Activated naive CD8-positive, alpha-beta T cell treated with anti-CD3 and anti-CD28 coated beads, Interleukin-2, amount 50 U/mL, for 16 hours (primary cell): Measurements from ENCODE around the gene ATP5MC2.
"Not testable (repeated sequence)": the region's sequence is repeated elsewhere in the genome, so short reads cannot be mapped to it uniquely, and the experiment has no call there.

Experiments used
- DNase-seq: peaks from one replicate; pipeline ENCODE4 v3.0.0-alpha.2; 2020; ENCODE audit warnings: low read depth, low spot score

ATP5MC2 gene

DNA sequence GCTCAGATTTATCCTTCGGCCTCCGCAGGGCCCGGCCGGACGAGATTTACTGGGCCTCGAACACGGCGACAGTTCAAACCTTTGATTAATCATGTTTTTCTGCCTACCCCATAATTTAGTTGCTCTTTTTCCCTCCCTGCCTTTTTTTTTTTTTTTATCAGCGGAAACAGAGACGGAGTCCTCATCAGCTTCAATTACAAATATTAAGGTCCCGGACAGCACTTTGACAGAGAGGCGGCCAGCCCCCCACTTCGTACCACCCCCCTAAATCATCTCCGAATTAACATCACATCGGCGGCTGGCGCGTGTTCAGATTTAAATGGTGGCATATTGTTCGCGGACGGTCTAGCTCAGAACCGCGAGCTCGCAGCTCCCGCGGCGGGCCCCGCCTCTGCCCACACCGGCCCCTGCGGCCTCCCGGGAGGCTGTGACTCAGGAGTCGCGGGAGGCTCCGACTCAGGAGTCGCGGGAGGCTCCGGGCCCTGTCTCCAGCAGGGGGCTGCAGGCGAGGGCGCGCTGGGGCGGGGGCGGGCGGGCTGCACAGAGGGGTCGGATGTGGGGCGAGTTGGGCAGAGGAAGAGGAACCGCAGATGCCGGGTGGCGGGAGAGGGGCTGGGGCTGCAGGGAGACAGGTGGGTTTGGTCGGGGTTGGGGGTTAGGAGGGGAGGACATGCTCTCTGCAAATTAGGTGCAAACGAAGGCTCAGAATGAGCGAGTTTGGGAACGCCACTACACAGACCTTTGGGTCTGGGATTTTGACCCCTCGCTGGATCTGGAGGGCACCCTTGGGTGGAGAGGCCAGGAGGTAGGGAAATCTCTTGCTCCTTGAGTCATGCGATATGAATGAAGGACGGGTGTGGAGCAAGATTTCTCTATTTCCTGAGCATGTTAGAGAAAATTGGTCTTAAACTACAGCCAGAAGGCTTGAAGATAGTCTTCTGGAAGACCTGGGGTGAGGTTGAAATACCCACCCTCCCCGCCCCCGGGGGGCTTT, 19.6 kb upstream of the ATP5MC2 start:
- no peak for DNase-seq

DNA sequence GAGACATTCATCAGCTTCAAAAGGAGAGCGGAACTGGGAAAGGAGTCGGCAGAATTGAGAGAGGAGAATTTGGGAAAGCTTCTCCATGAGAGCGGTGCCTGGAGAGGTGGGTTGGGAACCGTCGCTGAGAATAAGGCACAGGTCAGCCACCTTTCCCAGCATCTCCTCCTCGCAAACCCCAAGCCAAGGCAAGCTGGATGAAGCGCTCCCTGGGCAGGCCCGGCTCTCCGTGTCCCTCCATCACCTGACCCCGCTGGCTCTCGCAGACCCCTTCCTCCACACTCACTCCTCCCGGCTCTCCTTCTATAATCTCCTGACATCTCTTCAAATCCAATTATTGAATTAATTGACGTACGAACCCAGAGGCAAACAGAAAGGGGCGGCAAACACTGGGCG, 18.9 kb upstream of the ATP5MC2 start:
- DNase-seq: no peak

DNA sequence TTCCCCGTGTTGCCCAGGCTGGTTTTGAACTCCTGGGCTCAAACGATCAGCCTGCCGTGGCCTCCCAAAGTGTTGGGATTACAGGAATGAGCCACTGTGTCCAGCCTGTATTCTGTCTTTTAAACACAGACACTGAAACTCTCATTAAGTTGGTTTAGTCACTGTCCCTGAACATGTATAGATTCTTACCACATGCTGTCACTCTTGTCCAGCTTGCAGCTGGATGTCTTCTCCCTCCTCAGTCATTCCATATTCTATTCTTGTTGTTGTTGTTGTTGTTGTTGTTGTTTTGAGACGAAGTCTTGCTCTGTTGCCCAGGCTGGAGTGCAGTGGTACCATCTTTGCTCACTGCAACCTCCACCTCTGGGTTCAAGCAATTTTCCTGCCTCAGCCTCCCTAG, 12.3 kb upstream of the ATP5MC2 start:
- no peak for DNase-seq

DNA sequence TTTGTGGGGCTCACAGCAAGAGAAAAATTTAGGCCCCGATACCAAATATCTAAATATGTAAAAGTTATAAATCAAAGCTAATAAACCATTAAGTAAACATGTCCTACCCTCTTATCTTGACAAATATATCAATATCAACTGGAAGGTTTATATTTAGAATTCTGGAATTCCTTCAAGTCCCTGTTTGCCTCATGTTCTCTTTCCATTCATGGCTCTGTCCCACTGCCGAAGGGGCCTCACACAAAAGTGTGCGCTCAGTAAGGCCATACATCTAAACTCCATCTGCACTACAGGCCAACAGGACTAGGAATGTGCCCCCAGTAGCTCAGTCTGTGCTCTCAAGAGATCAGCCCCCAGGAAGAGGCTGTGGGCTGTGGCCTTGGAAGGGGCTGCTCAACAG, 10.6 kb upstream of the ATP5MC2 start:
- DNase-seq: no peak

DNA sequence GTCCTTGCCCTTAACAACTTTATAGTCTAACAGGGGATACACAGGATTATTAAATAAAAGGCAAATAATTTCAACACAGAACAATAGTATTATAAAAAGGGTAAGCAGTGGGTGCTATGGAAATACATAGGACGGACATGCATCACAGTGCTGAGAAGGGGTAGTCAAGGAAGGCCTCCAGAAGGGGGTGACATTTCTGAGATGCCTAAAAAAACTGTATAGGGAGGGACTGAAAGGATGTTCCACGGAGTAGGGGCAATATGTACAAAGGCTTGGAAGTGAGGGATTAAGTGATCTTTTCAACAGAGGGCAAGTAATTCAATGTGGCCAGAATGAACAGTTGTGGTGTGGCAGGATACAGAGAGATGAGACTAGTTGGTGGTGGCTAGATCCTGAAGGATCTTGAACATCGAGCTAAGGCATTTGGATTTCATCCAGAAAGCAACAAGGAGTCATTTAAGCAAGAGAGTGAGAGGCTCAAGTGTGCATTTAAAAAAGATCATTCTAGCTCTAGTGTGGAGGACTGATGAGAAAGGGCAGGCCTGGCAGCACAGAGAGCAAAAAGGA, 8.9 kb upstream of the ATP5MC2 start:
- no peak for DNase-seq

DNA sequence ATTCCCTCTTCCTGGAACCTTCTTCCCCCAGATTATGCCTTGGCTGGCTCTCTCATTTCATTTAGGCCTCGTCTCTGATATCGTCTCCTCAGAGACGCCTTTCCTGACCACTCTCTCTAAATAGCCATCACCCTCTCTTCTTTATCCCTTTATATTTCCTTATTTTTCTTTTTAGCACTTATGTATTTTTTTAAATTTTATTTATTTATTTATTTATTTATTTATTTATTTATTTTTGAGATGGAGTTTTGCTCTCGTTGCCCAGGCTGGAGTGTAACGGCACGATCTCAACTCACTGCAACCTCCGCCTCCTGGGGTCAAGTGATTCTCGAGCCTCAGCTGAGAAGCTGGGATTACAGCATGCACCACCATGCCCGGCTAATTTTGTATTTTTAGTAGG, 8.1 kb upstream of the ATP5MC2 start:
- no peak for DNase-seq

DNA sequence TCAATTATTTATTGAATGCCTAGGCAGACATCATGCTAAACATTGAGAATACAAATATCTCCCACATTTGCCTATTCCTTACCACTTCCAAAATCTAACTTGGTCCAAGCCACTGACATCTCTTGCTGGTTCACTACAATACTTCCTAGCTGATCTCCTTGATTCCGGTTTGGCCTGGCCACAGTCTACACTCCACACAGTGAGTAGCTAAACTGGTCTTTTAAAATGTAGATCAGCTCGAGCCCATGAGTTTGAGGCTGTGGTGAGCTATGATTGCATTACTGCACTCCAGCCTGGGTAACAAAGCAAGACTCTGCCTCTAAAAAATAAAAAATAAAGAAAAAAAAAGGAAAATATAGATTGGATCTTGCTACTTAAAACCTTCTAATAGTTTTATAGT, 7.6 kb upstream of the ATP5MC2 start:
- no peak for DNase-seq

DNA sequence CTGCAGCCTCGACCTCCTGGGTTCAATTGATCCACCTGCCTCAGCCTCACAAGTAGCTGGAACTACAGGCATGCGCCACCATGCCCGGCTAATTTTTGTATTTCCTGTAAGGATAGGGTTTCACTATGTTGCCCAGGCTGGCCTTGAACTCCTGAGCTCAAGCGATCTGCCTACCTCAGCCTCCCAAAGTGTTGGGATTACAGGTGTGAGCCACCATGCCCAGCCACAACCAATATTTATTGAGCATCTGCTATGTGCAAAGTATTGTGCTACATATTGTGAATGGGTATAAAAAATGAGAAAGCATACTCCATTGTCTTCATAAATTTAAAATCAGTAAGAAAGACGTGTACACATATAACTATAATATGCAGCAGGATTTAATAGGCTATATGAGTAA, 4.2 kb upstream of the ATP5MC2 start:
- not testable (repeated sequence) for DNase-seq

DNA sequence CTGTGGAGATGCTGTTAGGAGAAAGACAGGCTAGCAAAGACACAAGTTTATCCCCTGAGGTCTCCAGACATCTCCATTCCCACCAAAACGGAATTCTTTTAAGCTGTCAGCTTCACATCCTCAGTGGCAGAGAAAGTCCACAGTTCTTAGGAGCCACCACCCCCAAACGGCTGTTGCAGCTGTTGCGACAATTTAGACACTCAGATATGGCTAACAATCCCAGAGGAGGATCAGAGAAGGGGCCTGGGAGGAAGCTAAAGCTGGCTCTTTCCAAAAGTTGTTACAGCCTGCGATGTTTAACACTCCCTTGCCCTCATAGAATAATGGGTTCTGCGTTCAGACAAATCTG, 1.9 kb upstream of the ATP5MC2 start:
- DNase-seq: no peak

DNA sequence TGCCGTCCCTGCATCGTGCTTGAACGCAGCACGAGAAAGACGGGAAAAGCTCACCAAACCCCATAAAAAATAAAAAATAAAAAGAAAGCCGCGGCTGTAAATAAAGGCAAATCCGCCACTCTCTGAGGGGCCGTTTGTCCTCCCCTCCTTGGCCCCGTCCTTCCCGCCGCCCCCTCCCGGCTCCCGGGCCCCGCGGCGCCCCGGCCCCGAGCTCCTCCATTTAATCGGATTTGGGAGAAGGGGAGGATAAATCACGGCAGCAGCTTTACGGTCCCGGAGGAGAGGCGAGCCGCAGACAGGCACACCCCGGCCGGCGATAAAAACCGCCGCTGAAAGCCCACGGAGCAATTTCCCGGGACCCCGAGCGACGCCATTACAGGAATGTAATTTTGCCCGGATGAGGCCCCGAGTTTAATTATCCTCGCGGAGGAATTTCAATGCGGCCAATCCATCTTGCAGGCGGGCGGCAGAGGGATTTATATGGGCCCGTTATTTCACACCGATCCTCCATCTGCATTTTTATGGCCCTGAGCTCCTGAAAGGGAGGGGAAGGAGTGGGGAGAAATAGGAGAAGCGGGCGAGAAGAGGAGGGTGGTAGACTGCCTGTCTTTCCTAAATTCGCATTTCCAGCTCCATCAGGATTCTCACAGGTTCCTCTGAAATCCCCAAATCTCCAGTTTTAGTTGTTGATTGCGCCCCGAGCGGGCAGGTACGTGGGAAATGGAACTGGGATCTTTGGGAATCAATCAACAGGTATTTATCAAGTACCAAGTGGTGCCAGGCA, 1.3 kb upstream of the ATP5MC2 start:
- DNase-seq: no peak

DNA sequence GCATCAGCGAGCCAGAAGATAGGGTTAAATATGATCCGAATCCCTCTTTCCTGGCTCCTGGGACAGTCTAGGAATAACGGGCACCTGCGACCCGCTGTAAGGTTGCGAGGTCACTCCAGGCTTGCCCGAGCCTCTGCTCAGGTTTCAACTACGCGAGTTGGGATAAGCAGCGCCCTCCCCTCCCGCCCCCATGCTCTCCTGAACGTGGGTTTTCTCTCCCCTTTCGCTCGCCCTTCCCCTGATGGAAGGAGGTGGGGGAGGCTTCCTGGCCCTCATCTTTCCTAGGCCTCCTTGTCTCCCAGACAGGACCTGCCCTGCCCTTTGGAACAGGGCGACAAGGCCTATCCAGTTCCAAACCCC, 753 bp upstream of the ATP5MC2 start:
- no peak for DNase-seq

DNA sequence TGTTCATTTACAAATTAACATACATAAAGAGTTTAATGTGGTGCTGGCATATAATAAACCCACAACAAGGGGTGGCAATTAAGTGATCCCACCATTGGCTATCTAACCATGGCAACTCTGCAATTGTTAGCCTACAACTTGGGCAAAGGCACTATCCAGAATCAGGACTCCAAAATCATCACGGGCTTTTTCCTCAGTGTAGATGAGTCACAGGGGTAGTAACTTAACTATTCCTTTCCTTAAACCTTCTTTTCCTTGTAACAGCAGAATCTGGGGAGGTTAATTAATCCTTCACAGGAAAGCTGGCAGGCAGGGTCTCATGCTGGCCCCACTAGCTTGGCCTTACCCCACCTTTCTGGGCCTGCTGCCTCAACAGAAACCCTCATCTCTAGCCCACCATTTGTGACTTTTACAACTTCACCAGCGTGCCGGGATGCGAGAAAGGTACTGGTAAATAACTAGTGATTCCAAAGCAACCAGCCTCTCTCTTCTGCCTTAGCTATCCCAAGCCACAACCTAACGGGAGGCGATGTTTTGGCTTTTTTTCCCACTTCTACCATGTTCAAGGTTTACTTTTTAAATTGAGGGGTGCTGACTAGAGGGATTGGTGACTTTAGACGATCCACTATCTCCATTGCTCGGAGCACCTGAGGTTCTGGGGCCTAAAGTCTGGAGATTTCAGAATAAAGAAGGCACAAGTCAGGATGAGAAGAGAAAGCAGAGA, 744 bp downstream of the ATP5MC2 start:
- no peak for DNase-seq

DNA sequence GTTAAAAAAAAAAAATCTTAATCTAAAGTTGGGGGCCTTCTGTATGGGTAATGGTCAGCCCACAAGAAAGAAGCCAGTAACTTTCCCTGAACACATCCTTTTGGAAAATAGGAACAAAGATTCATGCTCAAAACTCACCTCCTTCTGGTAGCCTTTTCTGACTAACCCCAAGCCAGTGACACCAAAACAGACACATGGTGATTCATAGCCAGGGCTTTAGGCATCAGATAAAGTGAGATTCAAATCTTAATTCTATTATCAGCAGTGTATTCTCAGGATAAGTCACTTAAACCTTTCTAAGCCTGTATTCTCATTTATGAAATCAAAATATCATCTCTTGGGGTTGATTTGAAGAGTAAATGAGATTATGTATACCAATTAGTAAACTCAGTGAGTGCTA, 4.9 kb downstream of the ATP5MC2 start:
- DNase-seq: no peak

DNA sequence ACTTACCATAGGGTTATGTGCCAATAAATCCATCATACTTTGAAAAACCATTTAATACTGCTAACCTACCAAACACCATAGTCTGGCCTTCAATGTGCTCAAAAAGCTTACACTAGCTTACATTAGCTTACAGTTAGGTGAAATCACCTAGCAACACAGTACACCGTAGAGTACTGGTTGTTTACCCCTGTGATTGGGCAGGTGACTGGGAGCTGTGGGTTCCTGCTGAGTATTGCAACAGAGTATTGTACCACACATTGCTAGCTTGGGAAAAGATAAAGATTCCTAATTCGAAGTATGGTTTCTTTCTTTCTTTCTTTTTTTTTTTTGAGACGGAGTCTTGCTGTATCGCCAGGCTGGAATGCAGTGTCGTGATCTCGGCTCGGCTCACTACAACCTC, 5.6 kb downstream of the ATP5MC2 start:
- DNase-seq: no peak

DNA sequence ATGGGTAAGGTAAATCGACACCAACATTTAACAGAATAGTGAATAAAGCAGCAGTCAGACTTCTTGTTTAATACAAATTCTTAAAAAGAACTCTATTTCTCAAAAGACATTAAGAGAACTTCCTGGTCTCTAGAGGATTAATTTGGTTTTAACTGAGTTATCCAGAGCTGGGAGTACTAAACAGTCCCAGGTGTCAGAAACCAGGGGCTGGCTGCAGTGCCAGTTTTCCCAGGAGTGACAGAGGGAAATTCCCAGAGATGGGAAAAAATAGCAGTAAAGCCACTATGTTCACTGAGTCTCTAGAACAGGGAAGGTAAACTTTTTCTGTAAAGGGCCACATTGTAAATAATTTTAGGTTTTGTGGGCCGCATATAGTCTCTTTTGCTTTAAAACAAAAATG, 8.8 kb downstream of the ATP5MC2 start:
- no peak for DNase-seq

DNA sequence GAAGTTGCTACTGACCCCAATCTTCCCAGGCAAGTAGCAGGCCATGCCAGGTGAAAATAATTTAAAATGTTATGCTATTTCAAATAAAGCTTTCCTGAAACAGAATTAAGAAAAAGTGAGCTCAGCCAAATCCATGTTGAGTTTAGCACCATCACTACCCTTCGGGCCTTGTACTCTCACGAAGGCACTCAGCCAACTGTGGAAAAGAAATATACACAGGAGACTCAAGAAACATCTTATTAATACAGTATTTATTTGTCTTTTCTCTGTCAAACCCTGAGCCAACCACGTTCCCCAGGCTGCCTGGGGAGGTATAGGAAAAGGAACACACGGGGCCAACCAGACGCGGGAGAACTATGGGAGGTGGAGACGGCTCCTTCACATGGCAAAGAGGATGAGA, 10.9 kb downstream of the ATP5MC2 start:
- DNase-seq: no peak

DNA sequence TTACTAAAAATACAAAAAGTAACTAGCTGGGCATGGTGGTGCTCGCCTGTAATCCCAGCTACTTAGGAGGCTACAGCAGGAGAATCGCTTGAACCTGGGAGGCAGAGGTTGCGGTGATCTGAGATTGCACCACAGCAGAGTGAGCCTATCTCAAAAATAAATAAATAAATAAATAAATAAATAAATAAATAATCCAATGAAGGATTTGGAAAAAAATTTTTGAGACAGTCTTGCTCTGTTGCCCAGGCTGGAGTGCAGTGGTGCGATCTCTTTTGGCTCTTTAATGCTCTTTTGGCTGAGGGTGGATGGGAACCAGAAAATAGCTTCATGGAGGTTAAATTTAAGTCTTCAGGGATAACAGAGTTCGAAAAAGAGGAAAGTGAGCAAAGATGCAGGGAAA, 11.7 kb downstream of the ATP5MC2 start:
- no peak for DNase-seq

DNA sequence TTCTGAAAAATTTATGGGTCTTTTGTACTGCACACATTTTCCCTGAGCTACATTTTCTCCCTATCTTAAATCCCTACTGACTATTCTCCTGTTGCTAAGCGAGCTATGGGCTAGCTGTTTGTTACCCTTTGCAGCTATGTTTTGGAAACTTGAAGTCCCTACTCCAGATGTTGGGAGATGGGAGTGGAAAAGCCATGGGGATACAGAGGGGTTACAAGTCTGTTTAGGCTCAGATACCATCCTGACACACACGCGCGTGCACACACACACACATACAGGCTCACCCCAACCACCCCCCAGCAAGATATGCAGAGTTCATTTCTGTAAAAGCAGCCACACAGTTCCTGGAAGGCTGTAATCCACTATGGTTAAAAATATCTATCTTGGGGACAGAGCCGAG, 15.8 kb downstream of the ATP5MC2 start:
- DNase-seq: no peak

DNA sequence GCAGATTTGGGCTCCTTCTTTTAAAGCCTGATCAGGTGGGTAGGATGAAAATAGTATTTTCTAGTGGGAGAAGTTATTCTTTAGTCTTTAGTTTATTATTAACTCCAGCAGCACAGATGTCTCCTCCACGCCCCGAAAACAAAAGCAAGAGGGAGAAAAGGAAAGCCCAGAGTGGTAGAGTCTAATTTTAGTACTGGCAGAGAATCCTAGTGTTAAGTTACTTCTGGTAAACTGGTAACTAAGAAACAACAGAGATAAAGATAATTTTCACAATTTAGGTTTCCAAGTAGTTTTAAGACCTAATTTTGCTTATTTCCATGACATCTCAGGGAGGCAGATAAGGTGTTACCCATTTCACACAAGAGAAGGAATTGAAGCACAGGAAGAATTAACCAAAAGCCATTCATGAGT, 16.3 kb downstream of the ATP5MC2 start:
- no peak for DNase-seq

DNA sequence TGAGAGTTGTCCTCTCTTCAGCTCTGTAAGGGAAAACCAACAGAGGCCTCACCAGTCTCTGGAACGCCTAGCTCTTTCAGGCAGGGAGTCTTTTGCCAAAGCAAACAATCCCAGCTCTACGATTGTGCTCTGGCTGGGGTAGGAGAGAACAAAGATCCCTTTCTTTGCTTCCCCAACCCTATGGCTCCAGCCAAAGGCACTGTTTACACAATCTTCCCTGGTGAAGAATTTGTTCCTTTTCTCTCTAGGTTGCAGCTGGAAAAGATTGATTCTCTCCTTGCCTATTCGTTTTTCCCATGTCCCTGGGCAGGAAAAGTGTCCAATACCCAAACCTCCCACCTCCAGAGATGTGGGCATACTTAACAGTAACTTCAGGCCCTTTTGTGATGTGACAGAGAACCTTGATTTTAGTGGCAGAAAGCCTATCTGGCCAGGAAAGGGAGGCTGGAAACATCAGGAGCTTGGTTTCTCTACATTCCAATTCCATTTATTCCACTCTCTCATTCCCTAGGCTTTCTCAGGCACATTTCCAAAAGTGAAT, 16.8 kb downstream of the ATP5MC2 start:
- DNase-seq: no peak

DNA sequence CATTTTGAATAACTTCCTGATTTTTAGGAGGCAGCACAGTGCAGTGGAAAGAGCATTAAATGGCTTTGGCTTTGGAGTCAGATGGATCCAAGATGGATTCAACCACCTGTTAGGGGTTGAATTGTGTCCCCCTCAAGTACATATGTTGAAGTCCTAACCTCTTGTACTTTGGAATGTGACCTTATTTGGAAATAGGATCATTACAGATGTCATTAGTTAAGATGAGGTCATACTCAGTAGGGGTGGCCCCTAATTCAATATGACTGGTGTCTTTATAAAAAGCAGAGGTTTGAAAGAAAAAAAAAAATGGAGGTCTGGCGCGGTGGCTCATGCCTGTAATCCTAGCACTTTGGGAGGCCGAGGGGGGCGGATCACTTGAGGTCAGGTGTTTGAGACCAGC, 18.8 kb downstream of the ATP5MC2 start:
- DNase-seq: no peak

DNA sequence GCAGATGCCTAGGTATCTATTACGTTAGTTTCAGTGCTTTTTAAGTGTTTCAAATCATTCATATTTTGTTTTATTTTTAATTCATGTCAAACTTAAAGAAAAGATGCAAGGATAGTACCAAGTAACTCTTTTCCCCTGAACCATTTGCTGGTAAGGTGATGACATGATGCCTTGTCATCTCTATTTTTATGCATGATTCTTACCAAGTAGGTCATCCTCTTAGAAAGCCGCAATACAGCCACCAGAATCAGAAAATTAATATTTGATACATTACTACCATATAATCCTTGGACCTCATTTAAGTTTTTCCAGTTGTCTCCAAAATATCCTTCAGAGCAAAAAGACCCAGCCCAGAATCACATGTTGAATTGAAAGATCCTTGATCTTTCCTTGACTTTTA, 22.3 kb downstream of the ATP5MC2 start:
- DNase-seq: no peak
